NCI-H1694 treated with DMSO at 0.1 percent for 48 hours (cell line): Measurements from ENCODE around the gene NT5C3B.
"Not testable (repeated sequence)": the region's sequence is repeated elsewhere in the genome, so short reads cannot be mapped to it uniquely, and the experiment has no call there.

Experiments used
- DNase-seq: peaks from one replicate; lab custom pipeline; 2025; lab: John Stamatoyannopoulos, UW

Gene NT5C3B

DNA sequence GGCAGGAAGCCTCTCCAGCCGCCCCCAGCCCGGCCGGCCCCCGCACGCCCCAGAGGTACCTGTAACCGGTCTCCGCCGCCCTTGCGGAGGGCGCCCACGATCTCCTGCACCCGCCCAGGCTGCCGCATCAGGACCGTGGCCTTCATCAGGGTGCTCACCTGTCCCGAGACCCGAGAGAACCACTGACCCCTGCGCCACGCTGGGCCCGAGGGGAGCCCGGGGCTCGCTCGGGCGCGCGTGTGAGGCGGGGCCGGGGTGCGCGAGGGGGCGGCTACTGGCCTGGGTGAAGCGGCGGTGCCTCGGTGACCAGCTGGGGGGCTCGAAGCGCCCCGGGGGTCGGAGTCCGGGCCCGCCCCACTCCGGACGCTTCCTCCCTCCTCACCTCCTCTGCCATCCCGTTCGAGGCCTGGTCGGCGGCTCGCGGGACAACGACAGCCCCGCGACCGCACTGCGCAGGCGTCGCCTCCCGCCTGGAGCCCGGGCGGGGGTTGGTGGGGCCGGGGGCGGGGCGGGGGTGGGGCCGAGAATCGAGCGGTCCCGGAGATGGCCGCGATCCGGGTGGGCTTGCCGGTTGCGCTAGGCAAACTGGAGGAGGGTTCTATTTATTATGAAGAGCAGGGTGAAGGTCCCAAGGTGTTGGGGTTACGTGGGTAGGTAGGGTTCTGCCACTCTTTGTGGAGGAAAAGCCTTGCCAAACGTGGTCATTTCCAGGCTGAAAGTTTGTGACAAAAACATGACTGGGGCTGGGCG is at the start of gene NT5C3B:
NT5C3B (minus strand) TSS at position 433 of the 750 bp plus-strand sequence; CDS start at position 394, 39 bp downstream.
- peak; percentile 44 for DNase-seq

DNA sequence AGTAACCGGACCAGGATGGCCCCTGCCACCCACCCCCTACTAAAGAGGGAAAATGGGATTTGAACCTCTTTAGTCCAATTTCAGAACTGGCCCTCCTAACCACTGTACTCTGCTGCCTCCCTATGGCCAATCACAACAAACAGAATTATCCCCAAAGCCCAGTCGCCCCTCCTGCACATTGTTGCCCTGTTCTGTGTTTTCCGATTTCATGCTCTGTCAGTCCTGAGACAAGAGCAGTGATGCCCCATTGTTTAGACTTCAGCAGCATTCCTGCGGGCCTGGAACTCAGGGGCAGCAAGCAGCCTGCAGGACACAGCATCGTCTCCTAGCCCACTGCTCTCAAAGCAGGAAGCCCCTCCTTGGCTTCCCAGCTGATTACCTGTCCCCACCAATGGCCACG is 49.7 kb upstream of the NT5C3B start:
- DNase-seq = no peak

DNA sequence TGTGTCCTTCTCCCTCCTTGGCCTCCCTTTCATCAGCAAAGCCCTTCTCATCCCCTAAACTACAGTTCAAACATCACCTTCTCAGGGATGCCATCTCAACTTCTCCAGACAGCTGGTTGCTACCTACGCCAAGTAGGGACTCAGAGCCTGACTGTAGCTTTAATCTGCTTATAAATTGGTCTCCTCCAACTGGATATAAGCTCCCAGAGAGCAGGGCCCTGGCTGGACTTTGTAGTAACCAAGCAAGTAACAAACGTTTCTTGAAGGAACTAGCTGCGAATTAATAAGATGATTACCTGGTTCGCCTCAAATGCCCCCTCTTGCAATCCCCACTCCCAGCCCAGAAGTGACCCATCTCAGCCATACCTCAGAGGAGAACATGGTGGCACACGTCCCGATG is 46.7 kb upstream of the NT5C3B start:
- DNase-seq = no peak

DNA sequence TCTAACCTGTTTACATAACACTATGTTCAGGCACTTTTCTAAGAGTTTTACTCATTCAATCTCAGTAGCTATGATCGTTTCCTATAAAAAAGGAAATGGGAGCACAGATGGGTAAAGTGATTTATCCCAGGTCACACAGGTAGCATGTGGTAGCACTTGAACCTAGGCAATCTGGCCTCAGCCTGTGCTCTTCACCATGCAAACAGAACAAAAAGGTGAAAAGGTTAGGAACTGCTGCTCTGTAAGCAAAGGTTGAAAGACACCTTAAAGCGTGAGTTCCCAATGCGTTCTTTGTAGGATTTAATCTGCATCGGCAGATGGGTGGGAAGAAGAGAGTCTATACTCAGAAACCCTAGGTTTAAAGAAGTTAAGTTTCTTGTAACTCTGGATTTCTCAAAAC is 44.1 kb upstream of the NT5C3B start:
- DNase-seq = no peak

DNA sequence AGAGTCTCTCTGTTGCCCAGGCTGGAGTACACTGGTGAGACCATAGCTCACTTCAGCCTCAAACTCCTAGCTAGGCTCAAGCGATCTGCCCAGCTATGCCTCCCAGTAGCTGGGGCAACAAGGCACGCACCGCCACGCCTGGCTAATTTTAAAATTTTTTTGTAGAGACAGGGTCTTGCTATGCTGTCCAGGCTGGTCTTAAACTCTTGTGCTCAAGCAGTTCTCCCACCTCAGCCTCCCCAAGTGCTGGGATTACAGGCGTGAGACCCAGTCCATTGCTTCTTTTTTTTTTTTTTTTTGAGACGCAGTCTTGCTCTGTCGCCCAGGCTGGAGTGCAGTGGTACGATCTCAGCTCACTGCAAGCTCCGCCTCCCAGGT is 38.2 kb upstream of the NT5C3B start:
- not testable (repeated sequence) for DNase-seq

DNA sequence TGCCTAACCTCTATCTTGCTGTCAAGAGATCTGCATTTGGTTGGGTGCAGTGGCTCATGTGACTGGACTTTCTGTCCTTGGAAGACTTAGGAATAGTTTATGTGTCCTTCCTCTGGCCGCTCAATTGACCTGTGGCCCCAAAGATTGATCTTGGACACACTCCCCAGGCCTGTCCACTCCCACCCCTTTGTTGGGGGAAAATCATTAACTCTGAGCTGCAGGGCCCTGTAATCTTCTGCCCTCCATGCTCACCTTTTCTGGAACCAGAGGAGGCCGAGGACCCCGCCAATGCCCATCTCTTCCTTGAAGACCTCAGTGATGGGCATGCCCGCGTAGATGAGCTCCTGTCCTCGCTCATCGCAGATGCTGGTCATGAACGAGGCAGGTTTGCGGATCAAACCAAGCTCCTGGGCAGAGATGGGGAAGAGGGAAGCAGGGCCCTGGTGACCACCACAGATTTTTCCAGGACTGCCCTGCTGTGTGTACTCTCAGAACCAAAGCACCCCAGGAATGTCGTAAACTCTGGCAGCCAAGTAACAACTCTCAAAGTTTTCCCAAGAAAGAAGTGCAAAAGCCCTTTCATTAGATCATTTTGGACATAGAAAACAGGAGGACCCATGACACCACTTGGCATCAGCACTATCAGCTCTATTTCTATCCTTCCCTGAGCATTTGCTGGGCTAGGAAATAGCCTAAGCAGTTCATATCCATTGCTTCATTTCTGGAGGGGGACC is 37.7 kb upstream of the NT5C3B start:
- no peak for DNase-seq

DNA sequence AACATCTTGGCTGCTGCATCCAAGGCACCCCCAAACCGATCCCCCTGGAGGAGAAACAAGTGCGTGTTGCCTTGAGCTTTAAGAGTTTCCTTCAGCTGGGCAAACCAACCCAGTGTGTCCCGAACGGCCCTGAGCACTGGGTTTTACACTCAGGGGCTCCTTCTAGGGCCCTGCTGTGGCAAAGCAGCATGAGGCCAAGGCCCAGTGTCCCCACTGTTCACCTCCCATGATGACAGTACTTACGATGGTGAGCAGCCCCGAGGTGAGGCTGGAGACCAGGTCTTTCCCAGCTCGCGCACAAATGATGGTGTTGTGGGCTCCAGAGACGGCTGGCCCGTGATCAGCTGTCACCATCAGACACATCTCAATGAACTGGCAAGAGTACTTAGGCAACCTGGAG is 35.8 kb upstream of the NT5C3B start:
- no peak for DNase-seq

DNA sequence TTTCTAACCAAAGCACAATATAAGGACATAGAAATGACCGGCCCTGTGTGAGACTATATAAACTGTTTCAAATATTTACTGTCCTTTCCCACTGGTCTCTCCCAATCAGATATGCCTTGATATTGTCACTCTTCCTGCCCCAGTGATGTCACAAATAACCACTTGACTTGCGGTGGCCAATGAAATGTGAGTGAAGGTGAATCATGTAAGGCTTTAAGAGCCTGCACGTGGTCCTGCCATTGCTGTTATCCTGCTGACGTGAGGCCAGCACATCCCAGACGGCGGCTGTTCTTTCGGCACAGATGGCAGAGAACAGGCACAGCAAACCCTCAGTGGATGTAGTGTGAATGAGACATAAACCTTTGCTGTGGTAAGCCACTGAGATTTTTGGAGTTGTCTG is 34.6 kb upstream of the NT5C3B start:
- no peak for DNase-seq

DNA sequence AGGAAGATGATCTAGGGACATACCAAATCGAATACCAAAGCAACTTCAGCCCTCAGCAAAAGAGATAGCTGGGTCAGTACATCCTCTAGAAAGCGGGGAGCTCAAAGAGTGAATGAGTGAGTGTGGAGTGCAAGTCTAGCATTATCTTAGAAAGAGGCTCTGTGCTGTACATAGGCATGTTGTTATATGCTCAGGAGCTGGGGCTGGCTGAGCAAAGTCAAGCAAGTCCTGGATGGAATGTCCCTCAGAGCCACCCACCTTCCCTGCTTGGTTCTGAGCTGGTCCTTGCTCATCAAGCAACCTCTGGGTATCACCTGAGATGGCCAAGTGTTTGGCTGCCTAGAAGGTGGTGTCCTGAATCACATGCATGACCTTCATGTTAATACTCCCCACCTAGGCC is 34.1 kb upstream of the NT5C3B start:
- no peak for DNase-seq

DNA sequence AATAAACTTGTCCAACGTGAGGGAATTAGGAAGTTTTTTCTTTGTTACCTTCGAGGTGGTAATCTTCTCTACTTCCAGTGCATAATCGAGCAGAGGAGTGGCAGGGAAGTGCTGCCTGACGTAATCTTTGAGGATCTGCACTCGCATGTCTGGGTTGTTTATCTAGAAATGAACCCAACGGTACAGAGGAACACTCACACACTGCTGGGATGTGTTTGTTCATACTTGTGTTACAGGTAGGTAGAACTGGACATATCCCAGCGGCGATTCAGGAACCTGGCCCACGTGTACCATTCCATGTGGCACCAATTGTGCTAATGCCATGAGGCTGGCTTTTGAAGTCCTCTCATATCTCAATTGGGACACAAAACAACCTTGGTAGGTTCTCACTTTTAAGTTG is 33.4 kb upstream of the NT5C3B start:
- DNase-seq = no peak

DNA sequence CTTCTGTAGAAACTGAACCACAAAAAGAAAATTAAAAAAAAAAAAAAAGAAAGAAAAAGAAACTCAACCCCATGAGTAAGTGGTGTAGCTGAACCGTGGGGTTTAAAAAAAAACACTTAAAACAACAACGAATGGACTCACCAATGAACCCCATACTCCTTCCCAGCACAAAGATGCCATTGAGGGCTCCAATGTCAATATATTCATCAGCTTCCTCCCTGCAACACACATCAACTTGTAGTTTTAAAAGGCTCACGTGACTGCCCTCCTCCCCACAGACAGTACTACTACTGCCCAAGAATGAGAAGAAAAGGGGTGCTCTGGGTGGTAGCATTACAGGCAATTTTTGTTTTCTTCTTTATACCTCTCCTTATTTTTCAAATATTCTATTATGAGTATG is 32.5 kb upstream of the NT5C3B start:
- no peak for DNase-seq

DNA sequence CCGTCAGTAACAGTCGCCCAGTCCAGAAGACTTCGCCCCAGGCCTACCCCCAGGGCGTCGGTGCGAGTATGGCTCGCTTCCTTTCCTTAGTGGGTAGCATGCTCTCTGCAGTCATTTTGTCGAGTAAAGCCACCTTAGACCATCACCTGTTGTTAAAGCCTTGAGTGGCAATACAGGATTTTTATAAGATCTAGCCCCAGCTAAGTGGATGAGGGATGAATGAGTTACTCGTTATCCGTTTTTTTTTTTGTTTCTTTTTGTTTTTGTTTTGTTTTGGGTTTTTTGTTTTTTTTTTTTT is 29.5 kb upstream of the NT5C3B start:
- no peak for DNase-seq

DNA sequence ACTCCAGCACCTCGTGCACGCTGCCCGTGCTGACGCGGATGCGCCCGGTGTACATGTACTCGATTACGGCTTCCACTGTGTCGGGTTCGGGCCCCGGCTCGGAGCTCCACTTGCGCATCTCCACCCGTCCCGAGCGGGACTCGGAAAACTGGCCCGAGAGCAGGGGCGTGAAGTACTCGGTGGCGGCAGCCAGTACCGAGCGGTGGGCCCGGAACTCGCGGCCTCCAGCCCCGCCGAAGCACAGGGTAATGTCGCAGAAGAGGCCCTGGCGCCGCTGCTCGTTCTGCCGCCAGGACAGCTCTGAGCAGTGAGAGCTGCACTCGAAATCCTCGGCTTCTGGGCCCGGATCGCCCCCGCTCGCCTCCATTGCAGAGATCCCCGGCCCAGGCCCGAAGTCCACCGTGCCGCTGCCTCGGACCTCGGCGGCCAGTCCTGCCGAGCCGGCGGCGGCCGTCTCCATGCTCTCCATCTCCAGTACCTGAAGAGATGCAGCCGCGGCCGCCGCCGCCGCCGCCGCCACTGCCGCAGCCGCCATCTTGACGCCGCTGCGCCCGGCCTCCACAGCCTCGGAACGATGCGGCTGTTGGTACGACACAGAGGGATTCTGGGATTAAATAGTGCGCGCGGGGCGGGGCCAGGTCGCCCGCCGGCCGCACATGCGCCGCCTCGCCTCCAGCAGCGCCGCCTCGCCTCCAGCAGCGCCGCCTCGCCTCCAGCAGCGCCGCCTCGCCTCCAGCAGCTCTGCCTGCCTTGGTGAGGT is 29.0 kb upstream of the NT5C3B start, which contains the start of gene KLHL11:
KLHL11 (minus strand) TSS at position 588 of the 760 bp plus-strand sequence; CDS start at position 535, 53 bp downstream.
- peak; percentile 81 for DNase-seq

DNA sequence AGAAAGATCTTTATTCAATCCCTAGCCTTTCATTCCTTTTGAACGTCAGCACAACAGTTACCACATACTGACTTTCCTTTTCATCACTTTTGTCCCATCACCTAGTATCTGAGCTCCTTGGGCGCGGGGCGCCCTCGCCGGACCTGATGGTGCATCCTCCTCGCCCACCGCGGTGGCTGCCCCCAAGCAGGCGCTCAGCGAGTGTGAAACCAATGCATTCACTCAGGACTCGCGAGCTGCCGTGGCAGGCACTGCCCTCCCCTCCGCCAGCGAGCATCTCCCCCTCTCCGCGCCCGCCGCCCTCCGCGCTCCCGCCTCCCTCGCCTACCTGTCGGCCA is 28.4 kb upstream of the NT5C3B start:
- DNase-seq = no peak

DNA sequence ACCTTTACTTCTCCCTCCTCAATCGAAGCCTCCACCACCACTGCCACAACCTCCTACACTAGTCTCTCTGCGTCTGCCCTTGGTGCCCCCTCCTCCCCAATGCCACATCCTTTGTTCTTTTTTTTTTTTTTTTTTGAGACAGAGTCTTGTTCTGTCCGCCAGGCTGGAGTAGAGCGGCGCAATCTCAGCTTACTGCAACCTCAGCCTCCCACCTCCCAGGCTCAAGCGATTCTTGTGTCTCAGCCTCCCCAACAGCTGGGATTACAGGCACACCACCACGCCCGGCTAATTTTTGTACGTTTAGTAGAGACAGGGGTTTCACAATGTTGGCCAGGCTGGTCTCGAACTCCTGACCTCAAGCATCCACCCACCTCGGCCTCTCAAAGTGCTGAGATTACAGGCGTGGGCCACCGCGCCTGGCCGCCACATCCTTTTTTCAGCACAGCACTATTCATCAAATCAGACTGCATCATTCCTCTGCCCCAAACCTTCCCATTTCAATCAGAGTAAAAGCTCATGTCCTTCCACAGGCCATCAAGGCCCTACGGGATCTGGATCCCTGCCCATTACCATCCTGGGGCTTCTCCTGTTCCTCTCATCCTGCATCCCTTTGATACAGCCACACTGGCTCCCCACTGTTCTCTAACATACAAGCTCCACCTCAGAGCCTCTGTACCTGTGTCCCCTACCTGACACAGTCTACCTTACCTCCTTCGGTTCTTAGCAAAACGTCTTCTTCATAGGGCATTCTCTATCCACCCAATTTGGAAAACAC is 27.2 kb upstream of the NT5C3B start:
- DNase-seq = no peak

DNA sequence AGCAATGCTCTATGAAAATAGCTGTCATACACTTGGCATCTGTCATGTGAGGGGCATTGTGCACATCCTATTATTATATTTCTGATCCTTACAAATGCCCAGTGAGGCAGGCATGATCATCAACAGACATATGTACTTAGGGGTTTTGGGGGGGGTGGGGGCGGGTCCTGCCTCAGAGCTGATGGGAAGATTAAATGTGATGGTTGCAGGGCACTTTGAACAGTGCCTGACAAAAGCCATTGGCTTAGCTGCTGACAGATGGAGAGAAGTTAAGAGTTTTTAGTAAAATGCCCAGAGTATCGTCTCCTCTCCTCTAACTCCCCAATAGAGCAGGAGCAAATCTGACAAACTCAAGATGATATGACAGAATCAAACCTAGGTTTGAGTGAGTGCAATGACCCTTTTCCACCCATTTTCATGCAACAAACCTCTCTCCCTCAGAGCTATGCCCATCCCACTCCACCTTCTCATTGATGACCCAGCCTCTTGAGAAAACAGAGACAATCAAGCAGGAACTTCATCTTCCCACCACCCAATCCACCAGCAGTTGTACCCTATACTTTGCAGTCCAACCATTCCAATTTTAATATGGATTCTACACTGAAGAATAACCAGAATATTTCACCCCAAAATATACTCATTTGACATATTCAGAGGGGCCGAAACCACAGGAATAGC is 24.4 kb upstream of the NT5C3B start:
- DNase-seq = no peak

DNA sequence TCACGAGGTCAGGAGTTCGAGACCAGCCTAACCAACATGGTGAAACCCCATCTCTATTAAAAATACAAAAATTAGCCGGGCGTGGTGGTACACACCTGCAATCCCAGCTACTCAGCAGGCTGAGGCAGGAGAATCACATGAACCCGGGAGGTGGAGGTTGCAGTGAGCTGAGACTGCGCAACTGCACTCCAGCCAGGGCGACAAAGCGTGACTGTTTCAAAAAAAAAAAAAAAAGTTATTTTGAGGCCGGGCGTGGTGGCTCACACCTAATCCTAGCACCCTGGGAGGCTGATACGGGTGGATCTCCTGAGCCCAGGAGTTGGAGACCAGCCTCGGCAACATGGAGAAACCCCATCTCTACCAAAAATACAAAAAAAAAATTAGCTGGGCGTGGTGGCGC is 15.3 kb upstream of the NT5C3B start:
- DNase-seq = not testable (repeated sequence)

DNA sequence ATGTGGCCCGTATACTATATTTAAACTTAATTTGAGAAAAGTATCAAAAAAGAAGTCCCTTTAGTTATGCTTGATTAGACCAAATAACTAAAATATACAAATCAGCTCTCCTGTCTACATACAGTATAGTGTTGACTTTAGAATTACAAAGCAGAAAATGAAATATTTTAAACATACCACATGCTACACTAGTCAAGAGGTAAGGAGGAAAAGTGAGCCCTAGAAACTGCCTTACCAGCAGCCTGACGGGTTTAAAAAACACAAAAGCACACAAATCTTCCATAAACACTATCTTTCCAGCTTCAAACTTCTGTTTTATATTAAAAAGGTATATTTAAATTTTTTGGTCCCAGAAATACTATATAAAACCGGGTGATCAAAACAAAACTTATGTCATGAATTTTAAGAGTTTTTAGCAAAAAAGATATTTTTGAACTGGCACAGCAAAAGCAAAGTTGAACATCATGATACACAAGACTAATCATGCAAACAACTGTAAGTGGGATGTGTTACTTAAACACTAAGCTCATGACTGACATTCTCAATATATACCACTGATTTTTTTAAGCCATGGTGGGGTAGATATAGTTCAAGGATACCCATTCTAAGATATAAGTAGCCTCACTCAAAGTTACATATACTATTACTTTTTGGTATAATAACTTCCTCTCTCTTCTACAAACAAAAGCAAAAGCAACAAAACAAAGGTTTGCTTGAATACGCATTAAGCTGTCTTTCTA is 13.4 kb upstream of the NT5C3B start:
- DNase-seq = no peak

DNA sequence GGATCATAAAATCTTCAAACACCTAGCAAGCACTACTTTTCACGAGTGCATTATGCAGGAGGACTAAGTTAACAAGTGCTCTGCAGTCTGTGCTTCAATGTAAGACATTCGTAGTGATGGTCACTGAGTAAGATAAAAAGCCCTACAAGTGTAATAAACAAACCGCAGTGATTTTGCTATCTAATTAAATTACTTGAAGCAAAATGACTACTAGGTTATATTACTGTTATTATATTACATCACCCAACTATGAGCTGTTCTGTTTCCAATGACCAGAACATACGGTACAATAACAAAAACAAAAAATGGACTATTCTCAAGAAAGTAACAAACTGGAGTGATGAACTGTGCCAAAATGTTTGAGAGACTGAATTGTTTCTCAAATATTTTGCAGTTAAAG is 12.8 kb upstream of the NT5C3B start:
- DNase-seq = no peak

DNA sequence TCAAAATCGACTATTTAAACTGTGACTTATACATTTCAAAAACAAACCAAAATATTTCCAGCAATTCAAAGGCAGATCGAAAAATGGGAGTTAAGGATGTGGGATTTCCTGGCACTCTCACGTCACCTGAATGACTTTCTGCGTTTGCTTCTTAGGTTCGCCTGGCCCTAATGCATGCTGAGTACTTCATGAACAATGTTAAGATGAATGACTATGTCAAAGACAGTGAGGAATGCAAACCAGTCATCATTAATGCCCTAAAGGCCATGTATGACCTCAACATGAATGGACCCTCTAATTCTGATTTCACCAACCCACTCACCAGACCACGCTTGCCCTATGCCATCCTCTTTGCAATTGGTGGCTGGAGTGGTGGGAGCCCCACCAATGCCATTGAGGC is 8.9 kb upstream of the NT5C3B start:
- no peak for DNase-seq

DNA sequence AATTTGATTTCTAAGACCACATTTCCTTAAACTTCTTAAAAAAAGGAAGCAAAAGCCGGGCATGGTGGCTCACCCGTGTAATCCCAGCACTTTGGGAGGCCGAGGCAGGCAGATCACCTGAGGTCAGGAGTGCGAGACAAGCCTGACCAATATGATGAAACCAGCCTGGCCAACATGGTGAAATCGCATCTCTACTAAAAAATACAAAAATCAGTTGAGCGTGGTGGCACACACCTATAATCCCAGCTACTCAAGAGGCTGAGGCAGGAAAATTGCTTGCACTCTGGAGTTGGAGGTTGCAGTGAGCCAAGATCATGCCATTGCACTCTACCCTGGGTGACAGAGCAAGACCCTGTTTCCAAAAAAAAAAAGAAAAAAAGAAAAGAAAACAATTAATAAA is 4.7 kb upstream of the NT5C3B start:
- not testable (repeated sequence) for DNase-seq
